IMR-90 (cell line): ENCODE data around the gene SOCS6. TPM values are rescaled to one million over a fixed set of nuclear protein-coding genes. Genes with fewer than 3 reads are reported as not detected.
A peak's percentile ranks its signal among the peaks of the same experiment; 100 is the strongest.

ENCODE experiments used
- ATAC-seq: fragments of 200-7000 bp; cut with Tn5 transposase; 2 replicates; pipeline ENCODE4 v1.9.1; 2020; ENCODE audit warnings: low read depth, mild to moderate bottlenecking, moderate library complexity
- BruUV-seq: library from RNA; stranded (reverse); fragments of 400-500 nt; replicated peaks from 2 replicates; lab custom pipeline; 2021; lab: Mats Ljungman, UMichigan
- CTCF ChIA-PET: fragments of 300-600 bp; formaldehyde crosslinking; extraction: SDS; loops from one replicate; lab custom pipeline; 2021; ENCODE audit warnings: antibody characterized with exemption; lab: Yijun Ruan, JAX
- POLR2A ChIA-PET: fragments of 300-600 bp; sonication (Branson Sonifier 250); formaldehyde crosslinking; loops from one replicate; lab custom pipeline; 2022; ENCODE audit warnings: antibody characterized with exemption; ENCODE audit not compliant: unreplicated experiment; lab: Charles Lee
- DNase-seq: peaks from one replicate; pipeline ENCODE4 v3.0.0; 2013
- H2AFZ ChIP-seq: replicated peaks from 2 replicates; pipeline ENCODE3; 2013; ENCODE audit warnings: low read length, mild to moderate bottlenecking; ENCODE audit not compliant: poor library complexity
- H2AK5ac ChIP-seq: 2 replicates; pipeline ENCODE4 v1.6.1; 2013; ENCODE audit warnings: low read depth, low read length, inconsistent platforms
- H2AK9ac ChIP-seq: replicated peaks from 2 replicates; pipeline ENCODE3; 2013; ENCODE audit warnings: mild to moderate bottlenecking, low read depth, low read length, moderate library complexity; ENCODE audit not compliant: poor library complexity
- H2BK120ac ChIP-seq: 2 replicates; pipeline ENCODE4 v1.6.1; 2013; ENCODE audit warnings: low read depth, low read length, inconsistent platforms
- H2BK15ac ChIP-seq: 3 replicates; pipeline ENCODE4 v1.6.1; 2013; ENCODE audit warnings: low read depth, low read length, inconsistent platforms
- H2BK20ac ChIP-seq: 2 replicates; pipeline ENCODE4 v1.6.1; 2013; ENCODE audit warnings: low read depth, mild to moderate bottlenecking, inconsistent platforms, low read length, moderate library complexity
- H2BK5ac ChIP-seq: 2 replicates; pipeline ENCODE4 v1.6.1; 2013; ENCODE audit warnings: mild to moderate bottlenecking, low read depth, low read length, inconsistent platforms; ENCODE audit not compliant: poor library complexity, severe bottlenecking
- H3K14ac ChIP-seq: replicated peaks from 2 replicates; pipeline ENCODE4 v1.6.1; 2013; ENCODE audit warnings: low read depth, low read length, inconsistent platforms
- H3K18ac ChIP-seq: 2 replicates; pipeline ENCODE4 v1.6.1; 2013; ENCODE audit warnings: low read depth, low read length, control low read depth
- H3K23ac ChIP-seq: 2 replicates; pipeline ENCODE4 v1.6.1; 2013; ENCODE audit warnings: low read depth, low read length, inconsistent platforms
- H3K27ac ChIP-seq: 2 replicates; pipeline ENCODE4 v1.5.1; 2013; ENCODE audit warnings: mild to moderate bottlenecking, control low read depth, low read length; ENCODE audit not compliant: insufficient read depth
- H3K27me3 ChIP-seq: 2 replicates; pipeline ENCODE4 v1.6.1; 2013; ENCODE audit warnings: low read length; ENCODE audit not compliant: control insufficient read depth, insufficient read depth
- H3K36me3 ChIP-seq: 2 replicates; pipeline ENCODE4 v1.6.1; 2013; ENCODE audit warnings: low read length, mixed read lengths; ENCODE audit not compliant: control insufficient read depth, insufficient read depth
- H3K4ac ChIP-seq: 2 replicates; pipeline ENCODE4 v1.6.1; 2013; ENCODE audit warnings: low read depth, low read length, inconsistent platforms
- H3K4me1 ChIP-seq: 2 replicates; pipeline ENCODE4 v1.6.1; 2013; ENCODE audit warnings: low read length, mixed read lengths; ENCODE audit not compliant: control insufficient read depth, insufficient read depth
- H3K4me2 ChIP-seq: 2 replicates; pipeline ENCODE4 v1.6.1; 2013; ENCODE audit warnings: low read depth, mild to moderate bottlenecking, control low read depth, low read length, moderate library complexity
- H3K4me3 ChIP-seq: 2 replicates; pipeline ENCODE4 v1.5.1; 2013; ENCODE audit warnings: low read depth, mild to moderate bottlenecking, control low read depth, low read length, moderate library complexity; ENCODE audit not compliant: insufficient read depth
- H3K56ac ChIP-seq: 2 replicates; pipeline ENCODE4 v1.6.1; 2013; ENCODE audit warnings: low read length, inconsistent platforms; ENCODE audit not compliant: insufficient read depth; ENCODE audit errors: extremely low read depth
- H3K79me1 ChIP-seq, 2 experiments: 2 replicates each; pipeline ENCODE4 v1.6.1; 2013; ENCODE audit warnings: low read length in 2 of 2, inconsistent platforms in 1 of 2, low read depth in 1 of 2
- H3K9ac ChIP-seq: 2 replicates; pipeline ENCODE4 v1.6.1; 2013; ENCODE audit warnings: low read depth, low read length, control low read depth
- H3K9me1 ChIP-seq: 2 replicates; pipeline ENCODE4 v1.6.1; 2013; ENCODE audit warnings: low read length, inconsistent platforms; ENCODE audit not compliant: insufficient read depth
- H3K9me3 ChIP-seq: 2 replicates; pipeline ENCODE4 v1.6.1; 2013; ENCODE audit warnings: low read length; ENCODE audit not compliant: control insufficient read depth, insufficient read depth
- H4K20me1 ChIP-seq: 2 replicates; pipeline ENCODE4 v1.6.1; 2013; ENCODE audit warnings: low read length, inconsistent platforms; ENCODE audit not compliant: insufficient read depth
- H4K5ac ChIP-seq: 2 replicates; pipeline ENCODE4 v1.6.1; 2013; ENCODE audit warnings: mild to moderate bottlenecking, low read depth, low read length, control low read depth
- H4K8ac ChIP-seq, 2 experiments: 2 replicates each; pipeline ENCODE4 v1.6.1; 2013; ENCODE audit warnings: low read depth in 2 of 2, low read length in 2 of 2, control low read depth in 1 of 2, inconsistent platforms in 1 of 2
- H4K91ac ChIP-seq: 2 replicates; pipeline ENCODE4 v1.6.1; 2013; ENCODE audit warnings: low read depth, low read length, inconsistent platforms; ENCODE audit not compliant: insufficient read depth
- BHLHE40 ChIP-seq: fragments of 150-350 bp; IDR thresholded peaks from 2 replicates; pipeline ENCODE4 v1.6.1; 2016; ENCODE audit warnings: mild to moderate bottlenecking, low read depth, low read length
- CEBPB ChIP-seq: IDR thresholded peaks from 2 replicates; pipeline ENCODE4 v1.6.1; 2012; ENCODE audit warnings: low read depth, low read length, improper control_type of control experiment
- CHD1 ChIP-seq: IDR thresholded peaks from 2 replicates; pipeline ENCODE4 v1.6.1; 2012; ENCODE audit warnings: low read depth, low read length, improper control_type of control experiment
- CTCF ChIP-seq: conservative IDR thresholded peaks from 2 replicates; pipeline ENCODE4 v1.5.1; 2012; ENCODE audit warnings: mild to moderate bottlenecking, low read depth, low read length, improper control_type of control experiment
- MAFK ChIP-seq: IDR thresholded peaks from 2 replicates; pipeline ENCODE4 v1.6.1; 2012; ENCODE audit warnings: low read depth, low read length, improper control_type of control experiment
- MAZ ChIP-seq: IDR thresholded peaks from 2 replicates; pipeline ENCODE4 v1.6.1; 2012; ENCODE audit warnings: low read depth, mild to moderate bottlenecking, low read length, improper control_type of control experiment, moderate library complexity, borderline replicate concordance
- MXI1 ChIP-seq: IDR thresholded peaks from 2 replicates; pipeline ENCODE4 v1.6.1; 2012; ENCODE audit warnings: low read depth, mild to moderate bottlenecking, low read length, moderate library complexity, borderline replicate concordance
- NFE2L2 ChIP-seq: fragments of 150-350 bp; IDR thresholded peaks from 2 replicates; pipeline ENCODE4 v1.6.1; 2016; ENCODE audit warnings: low read depth, mild to moderate bottlenecking, low read length
- POLR2A ChIP-seq: IDR thresholded peaks from 2 replicates; pipeline ENCODE4 v1.6.1; 2012; ENCODE audit warnings: mild to moderate bottlenecking, low read depth, low read length
- RCOR1 ChIP-seq: IDR thresholded peaks from 2 replicates; pipeline ENCODE4 v1.6.1; 2012; ENCODE audit warnings: mild to moderate bottlenecking, low read length, improper control_type of control experiment; ENCODE audit not compliant: insufficient replicate concordance
- RFX5 ChIP-seq: IDR thresholded peaks from 2 replicates; pipeline ENCODE4 v1.8.0; 2012; ENCODE audit warnings: low read depth, mild to moderate bottlenecking, low read length, moderate library complexity
- USF2 ChIP-seq: fragments of 150-350 bp; IDR thresholded peaks from 2 replicates; pipeline ENCODE4 v1.6.1; 2017; ENCODE audit warnings: mild to moderate bottlenecking, antibody characterized with exemption, low read length, low read depth
- WGBS, 2 experiments: methylation state at CpG; one replicate each; pipeline versions ENCODE4 v1.1.5 to v1.1.7; 2013; ENCODE audit warnings: missing lambda C conversion rate in 2 of 2; ENCODE audit not compliant: insufficient read length in 1 of 2; ENCODE audit errors: extremely low coverage in 2 of 2; 5-methylcytosine and 5-hydroxymethylcytosine counted together
- dilution Hi-C: fragments of 300-500 bp; cut with HindIII; formaldehyde crosslinking; loops from one replicate; pipeline ENCODE4 v1.14.3; 2018; ENCODE audit warnings: low sequenced_read_pairs; ENCODE audit not compliant: unreplicated experiment
- in situ Hi-C: fragments of 300-500 bp; cut with MboI; formaldehyde crosslinking; loops from 3 replicates; pipeline ENCODE4 v1.14.3; 2019; ENCODE audit warnings: low sequenced_read_pairs, inconsistent platforms, mixed read lengths
- intact Hi-C: fragments of 100-400 bp; cut with micrococcal nuclease; formaldehyde crosslinking; loops from 2 replicates; pipeline ENCODE4 v1.10.0; 2022
- polyA plus RNA-seq, 3 experiments: library from polyadenylated mRNA; depleted of rRNA; stranded (reverse); fragments of >200 nt; gene quantifications; 2 replicates each; pipeline ENCODE4 v1.2.3, GENCODE V29; 2012; ENCODE audit warnings: low replicate concordance in 1 of 3
- total RNA-seq: library from RNA; depleted of rRNA; stranded (reverse); fragments of >200 nt; gene quantifications from 2 replicates; pipeline ENCODE4 v1.2.3, GENCODE V29; 2012

The SOCS6 gene
- total and polyA plus RNA-seq, 2 of the 4 experiments (the other 2 are of a cell fraction): 21.3 to 57.4 TPM

GRCh38 chr18:70377857-70378701 is 89.2 kb downstream of the SOCS6 start:
- 100% methylated on average over 1 of the region's 13 CpGs; no CpG with 5 or more reads in 1 of the 2 experiments for WGBS, 2 experiments
- no peak for ATAC-seq
- H3K9ac ChIP-seq: no peak overlapping the region

More at GRCh38 chr18:70377857-70378701, 89.2 kb downstream of the SOCS6 start:
- CTCF ChIA-PET: no interaction called here
- Histone ChIP-seq H3K18ac (peak overlapping the region; percentile 48; the same call in 1 of the 2 replicates), H3K9me1 (peaks cover 7% of the 10 kb centered on the region; the same call in 1 of the 2 replicates), H3K56ac (no peak overlapping the region), H2BK120ac (peak overlapping the region; percentile 48), H4K8ac (peak overlapping the region; percentile 27 to 48; a peak in 3 of 4 replicates), H3K9me3 (no peaks in the 10 kb centered on the region), H3K36me3 (no peaks in the 10 kb centered on the region), H3K27ac (no peak overlapping the region), H2AK5ac (no peak overlapping the region; the same call in 1 of the 2 replicates), H3K79me1 (no peaks in the 10 kb centered on the region), H3K4me3 (no peak overlapping the region), H4K5ac (no peak overlapping the region), H2BK15ac (peak overlapping the region; percentile 12; the same call in 1 of the 3 replicates), H2BK20ac (peak overlapping the region; percentile 65), H2AFZ (peak overlapping the region; percentile 56), H3K23ac (peak overlapping the region; percentile 45; the same call in 1 of the 2 replicates), H3K14ac (peak overlapping the region; percentile 34; the same call in 1 of the 2 replicates), H3K4me1 (peaks cover 9% of the 10 kb centered on the region), H4K91ac (peak overlapping the region; percentile 28; the same call in 1 of the 2 replicates), H3K27me3 (no peaks in the 10 kb centered on the region), H2BK5ac (no peak overlapping the region), H2AK9ac (no peak overlapping the region), H3K4ac (peak overlapping the region; percentile 17), H3K4me2 (no peak overlapping the region), H4K20me1 (no peaks in the 10 kb centered on the region)
- in situ Hi-C loops: no loop called here
- POLR2A ChIA-PET: no interaction called here
- DNase-seq: no peak
- BruUV-seq: no TSS peak
- dilution Hi-C loops: no loop called here
- TF ChIP-seq CHD1 (no peak), MXI1 (no peak), CTCF (no peak), USF2 (no peak), NFE2L2 (no peak), BHLHE40 (no peak), MAZ (no peak), MAFK (no peak), POLR2A (no peak), RFX5 (no peak), RCOR1 (no peak), CEBPB (no peak)
- intact Hi-C loops: no loop called here
